B cell (primary cell): ENCODE results near the gene ZNF747.

Experiments
- CTCF ChIP-seq: fragments of 200-600 bp; IDR thresholded peaks from one replicate; pipeline ENCODE4 v1.8.0; 2022; ENCODE audit warnings: antibody characterized with exemption, mild to moderate bottlenecking
- EZH2 ChIP-seq: IDR thresholded peaks from 2 replicates; pipeline ENCODE4 v1.6.1; 2012; ENCODE audit warnings: borderline replicate concordance, low read depth, mild to moderate bottlenecking, moderate library complexity, low read length; ENCODE audit not compliant: insufficient read depth, poor library complexity, severe bottlenecking

- TF ChIP-seq CTCF (no peak), EZH2 (no peak)
These were observed 25.4 kb downstream of the ZNF747 start for GRCh38 chr16:30509081-30509765.
